ENCODE data around the gene CYP4F8. TPM values are rescaled to one million over a fixed set of nuclear protein-coding genes. Genes with fewer than 3 reads are reported as not detected.

Gene CYP4F8
- total RNA-seq, 1 donor from 2014 or later: not detected

- intact Hi-C loops (cut with DNase I): loop anchor here (2.0 kb wide), 1 partner anchor 545 kb away; no protein-coding TSS in a partner anchor
- TF ChIP-seq, protein P1, sequence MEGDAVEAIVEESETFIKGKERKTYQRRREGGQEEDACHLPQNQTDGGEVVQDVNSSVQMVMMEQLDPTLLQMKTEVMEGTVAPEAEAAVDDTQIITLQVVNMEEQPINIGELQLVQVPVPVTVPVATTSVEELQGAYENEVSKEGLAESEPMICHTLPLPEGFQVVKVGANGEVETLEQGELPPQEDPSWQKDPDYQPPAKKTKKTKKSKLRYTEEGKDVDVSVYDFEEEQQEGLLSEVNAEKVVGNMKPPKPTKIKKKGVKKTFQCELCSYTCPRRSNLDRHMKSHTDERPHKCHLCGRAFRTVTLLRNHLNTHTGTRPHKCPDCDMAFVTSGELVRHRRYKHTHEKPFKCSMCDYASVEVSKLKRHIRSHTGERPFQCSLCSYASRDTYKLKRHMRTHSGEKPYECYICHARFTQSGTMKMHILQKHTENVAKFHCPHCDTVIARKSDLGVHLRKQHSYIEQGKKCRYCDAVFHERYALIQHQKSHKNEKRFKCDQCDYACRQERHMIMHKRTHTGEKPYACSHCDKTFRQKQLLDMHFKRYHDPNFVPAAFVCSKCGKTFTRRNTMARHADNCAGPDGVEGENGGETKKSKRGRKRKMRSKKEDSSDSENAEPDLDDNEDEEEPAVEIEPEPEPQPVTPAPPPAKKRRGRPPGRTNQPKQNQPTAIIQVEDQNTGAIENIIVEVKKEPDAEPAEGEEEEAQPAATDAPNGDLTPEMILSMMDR (IDR thresholded peaks at IDR 0.05): peak in 1 of 3 experiments; percentile 25
- no peak overlapping the region for H3K4me3 ChIP-seq
- no peaks in the 10 kb centered on the region for H3K36me3 ChIP-seq
- no peak for DNase-seq (ENCODE audit: low spot score in 2 of 2)
- no peaks in the 10 kb centered on the region for H3K27me3 ChIP-seq
- no peaks in the 10 kb centered on the region for H3K4me1 ChIP-seq
- no peaks in the 10 kb centered on the region for H3K9me3 ChIP-seq
- no peak overlapping the region for H3K27ac ChIP-seq
Observed at GRCh38 chr19:15631817-15632216, 16.8 kb downstream of the CYP4F8 start.

DNA sequence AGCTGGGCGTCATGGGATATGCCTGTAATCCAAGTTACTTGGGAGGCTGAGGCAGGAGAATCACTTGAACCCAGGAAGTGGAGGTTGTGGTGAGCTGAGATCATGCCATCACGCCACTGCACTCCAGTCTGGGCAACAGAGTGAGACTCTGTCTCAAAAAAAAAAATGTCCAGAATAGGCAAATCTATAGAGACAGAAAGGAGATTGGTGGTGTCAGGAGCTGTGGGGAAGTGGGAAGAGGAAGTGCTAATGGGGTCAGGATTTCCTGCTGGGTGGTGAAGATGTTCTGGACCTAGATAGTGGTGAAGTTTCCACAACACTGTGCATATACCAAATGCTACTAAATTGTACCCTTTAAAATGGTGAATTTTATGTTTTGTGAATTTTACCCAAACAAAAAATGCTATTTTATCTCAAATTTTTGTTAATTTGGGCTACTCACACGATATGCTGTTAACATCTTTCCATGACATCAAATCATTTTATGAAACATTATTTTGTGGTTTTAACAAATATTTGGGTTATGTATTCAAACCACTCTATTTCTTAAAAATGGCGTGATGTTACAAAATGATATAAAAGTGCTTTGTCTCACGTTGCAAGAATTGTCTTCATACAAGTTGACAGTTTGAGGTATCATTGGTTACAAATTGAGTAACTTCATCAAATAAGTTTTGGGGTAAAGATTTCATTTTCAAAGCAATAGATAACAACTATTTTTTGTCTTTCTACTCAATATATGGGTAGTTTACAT, 18.2 kb downstream of the CYP4F8 start:
- Histone ChIP-seq H3K9me3 (no peaks in the 10 kb centered on the region), H3K4me1 (no peaks in the 10 kb centered on the region), H3K36me3 (no peaks in the 10 kb centered on the region), H3K27me3 (no peaks in the 10 kb centered on the region), H3K27ac (no peak overlapping the region), H3K4me3 (no peak overlapping the region)
- TF ChIP-seq, protein P1 (IDR thresholded peaks at IDR 0.05): no peak
- no peak for DNase-seq (ENCODE audit: low spot score in 2 of 2)
- intact Hi-C loops (cut with DNase I): loop anchor here (2.0 kb wide), 1 partner anchor 544 kb away; no protein-coding TSS in a partner anchor

DNA sequence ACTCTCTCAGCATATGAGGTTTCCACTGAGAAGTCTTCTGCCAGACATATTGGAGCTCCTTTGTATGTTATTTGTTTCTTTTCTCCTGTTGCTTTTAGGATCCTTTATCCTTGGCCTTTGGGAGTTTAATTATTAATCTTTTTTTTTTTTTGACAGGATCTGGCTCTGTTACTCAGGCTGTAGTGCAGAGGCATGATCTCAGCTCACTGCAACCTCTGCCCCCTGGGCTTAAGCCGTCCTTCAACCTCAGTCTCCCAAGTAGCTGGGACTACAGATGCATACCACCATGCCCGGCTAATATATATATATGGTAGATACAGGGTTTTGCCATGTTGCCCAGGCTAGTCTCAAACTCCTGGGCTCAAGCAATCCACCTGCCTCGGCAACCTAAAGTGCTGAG, 19.1 kb downstream of the CYP4F8 start:
- no peak overlapping the region for H3K27ac ChIP-seq
- intact Hi-C loops (cut with DNase I): no loop called here
- H3K36me3 ChIP-seq: no peaks in the 10 kb centered on the region
- no peak for DNase-seq (ENCODE audit: low spot score in 2 of 2)
- H3K9me3 ChIP-seq: no peaks in the 10 kb centered on the region
- no peaks in the 10 kb centered on the region for H3K27me3 ChIP-seq
- no peaks in the 10 kb centered on the region for H3K4me1 ChIP-seq
- H3K4me3 ChIP-seq: no peak overlapping the region
- TF ChIP-seq, protein P1 (IDR thresholded peaks at IDR 0.05): no peak

DNA sequence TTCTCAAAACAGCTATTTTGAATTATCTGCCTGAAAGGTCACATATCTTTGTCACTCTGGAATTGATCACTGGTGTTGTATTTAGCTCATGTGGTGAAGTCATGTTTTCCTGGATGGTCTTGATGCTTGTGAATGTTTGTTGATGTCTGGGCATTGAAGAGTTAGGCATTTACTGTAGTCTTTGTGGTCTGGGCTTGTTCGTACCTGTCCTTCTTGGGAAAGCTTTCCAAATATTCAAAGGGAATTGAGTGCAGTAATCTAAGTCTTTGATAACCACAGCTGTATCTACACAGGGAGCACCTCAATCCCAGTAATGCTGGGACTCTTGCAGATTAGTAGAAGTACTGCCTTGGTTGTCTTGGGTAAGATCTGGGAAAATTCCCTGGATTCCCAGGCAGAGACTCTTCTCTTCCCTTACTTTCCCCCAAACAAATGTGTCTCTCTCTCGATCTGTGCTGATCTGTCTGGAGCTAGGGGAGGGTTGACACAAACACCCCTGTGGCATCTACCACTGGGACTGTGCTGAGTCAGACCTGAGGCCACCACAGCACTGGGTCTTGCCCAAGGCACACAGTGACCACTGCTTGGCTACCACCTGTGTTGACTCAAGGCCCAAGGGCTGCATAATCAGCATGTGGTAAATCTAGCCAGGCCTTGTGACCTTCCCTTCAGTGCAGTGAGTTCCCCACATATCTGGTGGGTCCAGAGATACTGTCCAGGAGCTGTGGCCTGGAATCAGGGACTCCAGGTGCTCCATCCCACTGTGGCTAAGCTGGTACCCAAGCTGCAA, 20.2 kb downstream of the CYP4F8 start:
- no peaks in the 10 kb centered on the region for H3K9me3 ChIP-seq
- H3K36me3 ChIP-seq: no peaks in the 10 kb centered on the region
- no peaks in the 10 kb centered on the region for H3K27me3 ChIP-seq
- H3K27ac ChIP-seq: no peak overlapping the region
- H3K4me1 ChIP-seq: no peaks in the 10 kb centered on the region
- H3K4me3 ChIP-seq: no peak overlapping the region
- intact Hi-C loops (cut with DNase I): no loop called here
- no peak for DNase-seq (ENCODE audit: low spot score in 2 of 2)
- TF ChIP-seq, protein P1 (IDR thresholded peaks at IDR 0.05): no peak

DNA sequence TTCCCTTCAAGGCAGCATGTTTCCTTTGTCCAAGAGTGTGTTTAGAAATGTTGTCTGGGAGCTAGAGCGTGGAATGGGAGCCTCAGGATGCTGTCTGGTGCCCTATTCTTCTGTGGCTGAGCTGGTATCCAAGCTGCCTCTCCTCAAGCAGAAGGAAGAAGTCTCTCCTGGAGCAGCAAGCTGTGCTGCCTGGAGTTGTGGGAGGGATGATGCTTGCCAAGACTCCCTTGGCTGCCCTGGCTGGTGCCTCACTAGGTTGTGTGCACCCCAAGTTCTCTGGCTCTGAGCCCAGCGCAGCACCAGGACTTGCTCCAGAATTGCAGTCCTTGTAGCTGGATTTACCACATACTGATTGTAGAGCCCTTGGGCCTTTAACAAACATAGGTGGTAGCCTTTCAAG, 21.0 kb downstream of the CYP4F8 start:
- no peak overlapping the region for H3K4me3 ChIP-seq
- intact Hi-C loops (cut with DNase I): no loop called here
- no peaks in the 10 kb centered on the region for H3K36me3 ChIP-seq
- no peak overlapping the region for H3K27ac ChIP-seq
- H3K27me3 ChIP-seq: no peaks in the 10 kb centered on the region
- no peaks in the 10 kb centered on the region for H3K4me1 ChIP-seq
- no peaks in the 10 kb centered on the region for H3K9me3 ChIP-seq
- TF ChIP-seq, protein P1 (IDR thresholded peaks at IDR 0.05): no peak
- DNase-seq (ENCODE audit: low spot score in 2 of 2): no peak

All from ascending aorta (tissue), 2 donors.